ENCODE results near the gene ZC3H8.

DNA sequence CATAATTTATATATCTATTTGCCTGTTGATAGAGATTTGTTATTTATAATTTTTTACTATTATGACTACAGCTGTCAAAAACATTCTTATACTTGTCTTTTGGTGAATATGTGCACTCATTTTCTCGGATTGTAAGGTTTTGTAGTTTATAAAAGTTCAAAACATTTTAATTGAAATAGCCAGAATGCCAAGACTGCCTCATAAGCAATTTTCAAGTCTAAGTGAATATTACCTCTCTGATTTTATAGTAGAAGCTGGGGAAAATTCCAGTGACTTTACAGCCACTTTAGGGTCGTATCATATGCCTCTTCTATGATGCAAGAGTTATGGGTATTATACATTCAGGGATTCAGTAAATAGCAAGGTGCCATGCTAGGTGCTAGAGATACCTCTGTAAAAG, 41.6 kb upstream of the ZC3H8 start:
- no peak for TF ChIP-seq CTCF (IDR thresholded peaks at IDR 0.05)
- no peak for TF ChIP-seq EZH2 (IDR thresholded peaks at IDR 0.05; ENCODE audit: borderline replicate concordance, insufficient read depth, low read depth, low read length, poor library complexity, severe bottlenecking)

All from B cell (primary cell).